Body of pancreas (tissue), 4 donors: ENCODE measurements around the gene VPS9D1.

Experiments
- CTCF ChIP-seq, 7 experiments: fragments of 450-650 bp in 4 of 7; fragments of 200-600 bp in 3 of 7; sonication (generic) in 3 of 7; IDR thresholded peaks; one replicate each; pipeline ENCODE4 v1.5.1; 2016 to 2019; ENCODE audit warnings: antibody characterized with exemption in 7 of 7
- POLR2A ChIP-seq, 3 donors: fragments of 450-650 bp; IDR thresholded peaks; one replicate each; pipeline ENCODE4 v1.6.1; 2016; ENCODE audit warnings: antibody characterized with exemption in 3 of 3, mild to moderate bottlenecking in 2 of 3

GRCh38 chr16:89770367-89770766 is 49.7 kb upstream of the VPS9D1 start:
- TF ChIP-seq CTCF (IDR thresholded peaks at IDR 0.05): no peak
- TF ChIP-seq POLR2A (IDR thresholded peaks at IDR 0.05): no peak
